DMS153 treated with DMSO at 0.1 percent for 48 hours (cell line): Measurements from ENCODE around the gene ARL5A.
"Not testable (repeated sequence)": the region's sequence is repeated elsewhere in the genome, so short reads cannot be mapped to it uniquely, and the experiment has no call there.

ENCODE experiments used
- DNase-seq: peaks from one replicate; lab custom pipeline; 2025; ENCODE audit not compliant: unreplicated experiment; lab: John Stamatoyannopoulos, UW

The ARL5A gene

DNA sequence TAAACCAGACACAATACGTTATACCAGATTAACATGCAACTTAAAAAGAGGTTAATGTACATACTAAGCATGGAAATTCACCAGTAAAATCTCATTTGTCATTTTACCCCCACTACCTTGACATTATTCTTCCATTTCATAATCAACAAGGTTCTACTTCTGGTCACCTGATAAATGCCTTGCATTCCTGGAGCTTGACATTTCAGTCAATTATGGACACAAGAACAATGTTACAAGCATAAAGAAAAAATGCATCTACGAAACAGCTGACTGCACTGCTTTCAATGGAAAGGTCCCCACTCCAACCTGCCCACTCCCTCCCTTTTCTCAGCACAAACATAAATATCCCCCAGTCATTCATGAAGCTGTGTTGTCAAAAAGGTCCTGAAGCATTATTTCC lies 31.4 kb downstream of the ARL5A start:
- DNase-seq, result no peak

DNA sequence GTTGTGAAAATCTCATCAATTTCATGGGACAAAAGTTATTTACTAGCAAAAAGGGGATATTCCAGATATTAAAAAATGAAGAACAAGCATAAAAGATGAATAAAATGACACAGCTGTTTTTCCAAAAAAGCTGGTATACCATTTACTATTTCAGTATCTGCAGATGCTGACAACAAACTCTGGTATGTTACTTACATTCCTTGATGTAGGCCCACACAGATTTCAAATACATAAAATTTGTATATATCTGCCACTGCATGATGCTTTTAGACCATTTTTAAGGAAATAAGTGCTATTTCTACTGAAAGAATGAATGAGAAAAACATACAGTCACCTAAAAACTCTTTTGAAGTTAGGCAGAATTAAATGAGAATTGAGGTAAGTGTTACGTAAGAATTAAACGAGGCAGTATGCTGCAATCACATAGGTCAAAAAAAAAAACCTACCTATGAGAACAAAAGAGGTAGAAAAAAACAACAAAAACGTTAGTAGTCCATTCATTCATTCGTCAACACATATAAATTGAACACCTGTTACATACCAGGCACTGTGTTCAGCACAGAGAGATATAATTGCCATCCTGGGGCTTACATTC lies 32.5 kb downstream of the ARL5A start:
- no peak for DNase-seq

DNA sequence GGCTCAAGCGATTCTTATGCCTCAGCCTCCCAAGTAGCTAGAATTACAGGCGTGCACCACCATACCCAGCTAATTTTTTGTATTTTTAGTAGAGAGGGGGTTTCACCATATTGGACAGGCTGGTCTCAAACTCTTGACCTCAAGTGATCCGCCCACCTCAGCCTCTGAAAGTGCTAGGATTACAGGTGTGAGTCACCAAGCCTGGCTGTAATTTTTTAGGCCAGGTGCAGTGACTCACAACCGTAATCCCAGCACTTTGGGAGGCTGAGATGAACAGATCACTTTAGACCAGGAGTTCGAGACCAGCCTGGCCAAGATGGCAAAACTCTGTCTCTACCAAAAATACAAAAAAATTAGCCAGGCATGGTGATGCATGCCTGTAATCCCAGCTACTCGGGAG lies 33.8 kb downstream of the ARL5A start:
- not testable (repeated sequence) for DNase-seq

DNA sequence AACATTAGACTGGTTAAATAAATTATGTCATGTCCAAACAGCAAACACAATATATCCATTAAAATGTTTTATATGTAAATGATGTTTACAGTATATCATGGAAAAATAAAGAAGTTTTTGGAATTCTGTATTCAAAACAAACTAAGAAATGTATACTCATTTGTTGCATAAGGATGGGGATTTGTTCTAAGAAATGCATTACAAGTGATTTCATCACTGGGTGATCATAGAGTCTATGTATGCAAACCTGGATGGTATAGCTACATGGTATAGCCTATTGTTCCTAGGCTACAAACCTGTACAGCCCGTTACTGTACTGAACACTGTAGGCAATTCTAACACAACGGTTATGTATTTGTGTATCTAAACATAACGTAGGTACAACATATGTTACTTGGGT lies 35.1 kb downstream of the ARL5A start:
- DNase-seq, result no peak

DNA sequence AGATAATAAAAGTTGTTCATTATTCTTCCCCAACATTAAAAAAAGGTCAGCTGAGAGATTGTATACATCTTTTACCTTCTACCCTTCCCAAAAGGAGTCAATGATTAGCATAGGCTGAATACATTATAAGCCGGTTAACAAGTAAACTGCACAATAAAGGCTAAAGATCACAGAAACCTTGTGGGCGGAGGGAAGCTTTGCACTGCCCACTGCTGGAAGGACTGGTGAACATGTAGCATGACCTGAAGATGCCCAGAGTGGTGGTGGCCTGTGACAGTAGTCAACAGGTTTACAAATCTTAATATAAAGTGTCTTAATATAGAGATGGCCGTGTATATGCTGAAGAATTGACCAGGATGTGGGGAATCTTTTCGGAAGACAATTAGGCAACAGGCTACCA lies 35.6 kb downstream of the ARL5A start:
- DNase-seq, result no peak

GRCh38 chr2:151791545-151791944 lies 36.7 kb downstream of the ARL5A start:
- DNase-seq, result no peak

DNA sequence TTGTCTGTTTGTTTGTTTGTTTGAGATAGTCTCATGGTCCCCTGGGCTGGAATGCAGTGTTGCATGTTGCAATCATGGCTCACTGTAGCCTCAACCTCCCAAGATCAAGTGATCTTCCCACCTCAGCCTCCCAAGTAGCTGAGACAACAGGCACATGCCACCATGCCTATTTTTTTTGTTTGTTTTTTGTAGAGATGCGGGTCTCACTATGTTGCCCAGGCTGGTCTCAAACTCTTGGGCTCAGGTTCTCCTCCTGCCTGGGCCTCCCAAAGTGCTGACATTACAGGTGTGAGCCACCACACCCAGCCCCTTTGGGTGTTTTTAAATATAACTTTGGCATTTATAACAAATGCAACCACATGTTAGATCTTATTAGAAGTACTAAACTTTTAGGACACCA lies 37.5 kb downstream of the ARL5A start:
- no peak for DNase-seq

- no peak for DNase-seq
These were observed 39.0 kb downstream of the ARL5A start for GRCh38 chr2:151789055-151789834.

- no peak for DNase-seq
These were observed 41.7 kb downstream of the ARL5A start for GRCh38 chr2:151786483-151786882.

DNA sequence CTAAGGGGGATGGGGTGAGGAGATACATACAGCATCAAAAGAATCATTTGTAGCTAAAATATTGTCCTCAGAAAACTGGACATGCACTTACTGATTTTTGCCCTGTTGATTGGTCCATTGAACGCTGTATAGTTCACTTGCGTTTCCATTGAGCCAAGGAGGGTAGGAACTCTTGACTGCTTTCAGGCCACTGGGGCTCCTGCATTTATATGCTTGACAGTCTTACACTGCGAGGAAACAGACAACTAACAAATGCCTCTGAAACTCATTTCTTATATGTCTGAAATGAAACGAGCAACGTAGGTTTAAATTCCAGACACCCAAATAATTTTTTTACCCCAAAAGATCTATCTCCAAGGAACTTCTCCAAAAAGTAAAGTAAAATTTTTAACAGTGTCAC lies 42.1 kb downstream of the ARL5A start:
- DNase-seq, result no peak

DNA sequence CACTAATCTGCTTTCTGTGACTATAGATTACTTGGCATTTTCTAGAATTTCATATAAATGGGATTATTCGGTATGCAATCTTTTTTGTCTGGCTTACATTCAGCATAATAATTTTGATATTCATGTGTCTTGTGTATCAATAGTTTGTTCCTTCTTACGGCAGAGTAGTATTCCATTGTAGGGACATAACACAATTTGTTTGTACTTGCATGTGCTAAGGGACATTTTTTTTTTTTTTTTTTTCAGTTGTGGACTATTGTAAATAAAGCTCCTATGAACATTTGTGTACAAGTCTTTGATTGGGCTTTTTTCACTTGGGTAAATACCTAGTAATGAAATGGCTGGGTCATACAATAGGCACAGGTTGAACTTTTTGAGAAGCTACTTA lies 45.1 kb downstream of the ARL5A start:
- no peak for DNase-seq

DNA sequence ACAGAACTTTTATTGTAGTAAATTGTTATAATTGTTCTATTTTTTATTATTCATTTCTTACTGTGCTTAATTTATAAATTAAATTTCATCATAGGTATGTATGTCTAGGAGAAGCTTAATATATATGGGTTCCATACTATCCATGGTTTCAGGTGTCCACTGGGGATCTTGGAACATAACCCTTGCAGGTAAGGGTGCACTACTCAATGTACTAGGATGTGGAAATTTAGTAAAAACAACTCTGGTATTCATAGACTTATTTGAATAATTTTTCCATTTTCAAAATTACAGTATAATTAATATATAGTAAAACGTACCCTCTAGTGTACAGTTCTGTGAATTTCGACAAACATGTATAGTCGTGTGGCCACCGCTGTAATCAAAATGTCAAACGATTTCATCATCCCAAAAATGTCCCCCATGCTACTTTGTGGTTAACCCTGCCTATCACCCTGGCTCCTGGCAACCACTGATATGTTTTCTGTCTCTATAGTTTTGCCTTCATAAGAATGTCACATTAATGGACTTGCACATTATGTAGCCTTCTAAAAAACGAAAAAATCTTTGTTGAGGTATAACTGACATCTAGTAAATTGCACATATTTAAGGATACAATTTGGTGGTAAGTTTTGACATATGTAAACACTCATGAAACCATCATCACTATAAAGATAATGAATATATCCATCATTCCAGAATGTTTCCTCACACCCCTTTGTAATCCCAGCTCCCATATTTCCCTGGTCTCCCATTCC lies 45.7 kb downstream of the ARL5A start:
- DNase-seq, result no peak

GRCh38 chr2:151781642-151782041 lies 46.6 kb downstream of the ARL5A start:
- DNase-seq, result no peak

GRCh38 chr2:151780938-151781337 lies 47.3 kb downstream of the ARL5A start:
- DNase-seq, result no peak

DNA sequence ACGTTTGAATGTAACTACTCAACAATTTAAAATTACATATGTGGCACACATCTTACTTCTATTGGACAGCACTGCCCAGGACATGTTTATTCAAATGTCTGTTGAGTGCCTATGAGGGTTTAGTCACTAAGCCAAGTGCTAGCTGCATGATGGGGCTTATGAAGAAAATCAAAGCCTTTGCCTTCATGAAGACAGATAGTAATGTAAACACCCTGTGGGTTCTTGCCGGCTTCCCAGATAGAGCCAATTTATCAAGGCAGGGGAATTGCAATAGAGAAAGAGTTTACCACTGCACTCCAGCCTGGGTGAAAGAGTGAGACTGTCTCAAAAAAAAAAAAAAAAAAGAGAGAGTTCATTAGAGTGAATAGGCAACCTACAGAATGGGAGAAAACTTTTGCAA lies 50.3 kb downstream of the ARL5A start:
- no peak for DNase-seq

- DNase-seq, result no peak
These were observed 50.7 kb downstream of the ARL5A start for GRCh38 chr2:151777487-151777886.

- no peak for DNase-seq
These were observed 51.9 kb downstream of the ARL5A start for GRCh38 chr2:151776367-151776766.

DNA sequence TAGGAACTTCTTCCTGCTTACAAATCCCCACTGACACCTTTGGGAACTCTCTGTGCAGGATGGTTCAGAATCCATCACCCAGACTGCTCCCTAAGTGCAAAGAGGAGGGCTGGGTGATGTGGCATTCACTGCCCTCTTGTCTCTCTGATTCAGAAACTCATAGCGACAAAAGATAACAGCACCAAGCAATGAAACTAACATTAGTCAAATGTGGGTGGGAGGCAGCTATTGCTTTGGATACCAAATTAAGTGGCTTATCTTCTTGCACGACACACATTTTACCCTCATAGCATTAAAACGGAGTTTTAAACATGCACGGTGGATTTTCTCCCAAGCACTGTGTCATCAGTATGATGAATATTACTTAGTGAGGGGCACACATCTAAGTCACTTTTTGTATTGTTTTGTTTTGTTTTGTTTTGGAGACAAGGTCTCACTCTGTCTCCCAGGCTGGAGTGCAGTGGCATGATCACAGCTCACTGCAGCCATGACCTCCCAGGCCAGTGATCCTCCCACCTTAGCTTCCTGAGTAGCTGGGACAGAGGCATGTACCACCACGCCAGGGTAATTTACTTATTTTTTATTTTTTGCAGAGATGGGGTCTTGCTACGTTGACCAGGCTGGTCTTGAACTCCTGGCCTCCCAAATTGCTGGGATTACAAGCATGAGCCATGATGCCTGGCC lies 53.0 kb downstream of the ARL5A start:
- no peak for DNase-seq

- DNase-seq, result no peak
These were observed 53.7 kb downstream of the ARL5A start for GRCh38 chr2:151774506-151774905.

DNA sequence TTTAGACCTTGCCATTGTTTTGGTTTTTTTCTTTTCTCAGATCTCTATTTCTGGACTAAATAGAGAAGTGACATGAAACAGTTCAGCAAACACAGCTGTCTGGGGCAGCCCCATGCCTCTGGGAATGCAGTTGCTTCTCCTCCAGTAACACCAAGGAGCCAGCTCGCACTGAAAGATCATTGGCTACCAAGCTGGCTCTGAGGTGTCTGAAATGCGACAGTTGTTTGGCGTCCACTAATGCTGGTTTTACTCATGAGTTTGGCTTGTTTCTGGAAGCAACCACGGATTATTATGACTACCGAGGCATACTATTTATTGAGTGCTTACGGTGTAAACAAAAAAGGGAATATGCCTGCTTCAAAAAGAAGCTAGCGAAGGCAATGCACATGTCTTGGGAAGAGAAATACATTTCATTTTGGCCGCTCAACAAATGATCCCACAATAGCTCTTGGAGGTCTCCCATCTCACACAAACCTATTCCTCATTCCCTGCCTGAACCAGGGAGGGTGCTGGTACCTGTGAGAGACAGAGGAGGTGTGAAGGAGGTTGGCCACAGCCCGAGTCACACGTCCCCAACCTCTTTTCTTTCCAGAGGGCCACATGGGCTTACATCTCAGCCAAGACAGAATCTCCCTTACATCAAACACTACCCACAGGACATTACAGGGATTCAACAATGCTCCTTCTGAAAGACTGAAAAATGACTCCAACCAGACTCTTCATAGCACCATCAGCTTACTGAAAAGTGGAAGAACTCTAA lies 56.4 kb downstream of the ARL5A start:
- DNase-seq, result no peak

- DNase-seq, result no peak
These were observed 57.2 kb downstream of the ARL5A start for GRCh38 chr2:151770995-151771394.
